Cardiac muscle cell (in vitro differentiated cells and primary cell): ENCODE results near the gene KCNN3. TPM values are rescaled to one million over a fixed set of nuclear protein-coding genes. Genes with fewer than 3 reads are reported as not detected.
A peak's percentile ranks its signal among the peaks of the same experiment; 100 is the strongest.

Experiments used
- DNase-seq, 2 donors: peaks; one replicate each; pipeline versions ENCODE4 v3.0.0 to v3.0.0-alpha.2; 2010 to 2017; ENCODE audit warnings: low read depth in 1 of 2, low spot score in 1 of 2
- H3K27ac ChIP-seq: fragments of 200-600 bp; sonication (generic); 2 replicates; pipeline ENCODE4 v1.5.1; 2016
- H3K27me3 ChIP-seq: fragments of 200-600 bp; sonication (generic); 2 replicates; pipeline ENCODE4 v1.6.0; 2016; ENCODE audit warnings: control low read depth
- H3K36me3 ChIP-seq: fragments of 200-600 bp; sonication (generic); 2 replicates; pipeline ENCODE4 v1.5.1; 2016; ENCODE audit warnings: control low read depth
- H3K4me1 ChIP-seq: fragments of 200-600 bp; sonication (generic); 2 replicates; pipeline ENCODE4 v1.8.1; 2017; ENCODE audit warnings: low read depth, mild to moderate bottlenecking, mixed run types
- H3K4me3 ChIP-seq: fragments of 200-600 bp; sonication (generic); 2 replicates; pipeline ENCODE4 v1.5.1; 2016; ENCODE audit warnings: mild to moderate bottlenecking
- H3K9me3 ChIP-seq: fragments of 200-600 bp; sonication (generic); 2 replicates; pipeline ENCODE4 v1.5.1; 2017; ENCODE audit warnings: low read depth, mild to moderate bottlenecking, control low read depth
- CTCF ChIP-seq: IDR thresholded peaks from 2 replicates; pipeline ENCODE4 v1.5.1; 2012; ENCODE audit warnings: low read depth, mild to moderate bottlenecking, low read length
- polyA plus RNA-seq: library from polyadenylated mRNA; unstranded; fragments of >200 nt; fragmentation: Nextera tagmentation; extraction: Ambion mirVana; gene quantifications from 2 replicates; pipeline ENCODE4 v1.2.1, GENCODE V29; 2016
- total RNA-seq: library from RNA; depleted of rRNA; stranded (reverse); fragments of >200 nt; gene quantifications from 2 replicates; pipeline ENCODE4 v1.2.3, GENCODE V29; 2016

The KCNN3 gene
- total and polyA plus RNA-seq, 2 experiments from 2014 or later = 1.5 to 2.9 TPM

GRCh38 chr1:154696456-154696855, 173.6 kb downstream of the KCNN3 start:
- H3K4me3 ChIP-seq = no peak overlapping the region
- no peak for DNase-seq
- peaks cover 13% of the 10 kb centered on the region for H3K4me1 ChIP-seq
- no peak for TF ChIP-seq CTCF
- no peaks in the 10 kb centered on the region for H3K36me3 ChIP-seq
- H3K27me3 ChIP-seq = no peaks in the 10 kb centered on the region
- no peak overlapping the region for H3K27ac ChIP-seq
- no peaks in the 10 kb centered on the region for H3K9me3 ChIP-seq

- TF ChIP-seq CTCF = peak; percentile 58
- no peak overlapping the region for H3K4me3 ChIP-seq
- H3K36me3 ChIP-seq = no peaks in the 10 kb centered on the region
- H3K27ac ChIP-seq = no peak overlapping the region
- no peaks in the 10 kb centered on the region for H3K27me3 ChIP-seq
- H3K4me1 ChIP-seq = peaks cover 13% of the 10 kb centered on the region
- no peaks in the 10 kb centered on the region for H3K9me3 ChIP-seq
- DNase-seq = peak in 1 of 2 donors; percentile 21
These were observed 174.1 kb downstream of the KCNN3 start for GRCh38 chr1:154695985-154696384.

DNA sequence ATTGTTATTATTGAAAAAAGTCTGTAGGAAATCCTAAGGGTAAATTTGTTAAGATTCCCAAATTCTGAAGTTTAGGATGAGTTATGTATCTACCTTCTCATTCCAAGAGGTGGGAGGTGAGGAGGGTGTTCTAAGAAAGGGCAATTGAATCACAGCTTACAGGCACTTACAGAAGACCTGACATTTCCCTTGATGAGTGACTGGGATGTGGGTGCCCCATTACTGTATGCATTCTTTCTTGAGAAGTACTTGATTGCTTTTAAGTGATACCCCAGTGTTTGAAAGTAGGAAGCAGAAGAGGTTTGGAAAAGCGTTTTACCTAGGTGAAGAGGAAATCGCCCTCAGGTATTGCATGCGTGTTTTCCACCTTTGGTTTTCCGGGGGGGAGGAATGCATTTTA, 175.1 kb downstream of the KCNN3 start:
- no peak overlapping the region for H3K27ac ChIP-seq
- DNase-seq = no peak
- no peaks in the 10 kb centered on the region for H3K27me3 ChIP-seq
- peaks cover 13% of the 10 kb centered on the region for H3K4me1 ChIP-seq
- no peaks in the 10 kb centered on the region for H3K9me3 ChIP-seq
- TF ChIP-seq CTCF = no peak
- no peaks in the 10 kb centered on the region for H3K36me3 ChIP-seq
- H3K4me3 ChIP-seq = no peak overlapping the region

- Histone ChIP-seq H3K4me3 (no peak overlapping the region), H3K9me3 (no peaks in the 10 kb centered on the region), H3K4me1 (no peaks in the 10 kb centered on the region), H3K36me3 (no peaks in the 10 kb centered on the region), H3K27me3 (no peaks in the 10 kb centered on the region), H3K27ac (no peak overlapping the region)
- no peak for DNase-seq
- TF ChIP-seq CTCF = no peak
These were observed 181.0 kb downstream of the KCNN3 start for GRCh38 chr1:154689083-154689482.

- no peak for TF ChIP-seq CTCF
- DNase-seq = no peak
- Histone ChIP-seq H3K36me3 (no peaks in the 10 kb centered on the region), H3K27me3 (no peaks in the 10 kb centered on the region), H3K27ac (no peak overlapping the region), H3K4me3 (no peak overlapping the region), H3K4me1 (no peaks in the 10 kb centered on the region), H3K9me3 (no peaks in the 10 kb centered on the region)
These were observed 183.6 kb downstream of the KCNN3 start for GRCh38 chr1:154686507-154686906.

DNA sequence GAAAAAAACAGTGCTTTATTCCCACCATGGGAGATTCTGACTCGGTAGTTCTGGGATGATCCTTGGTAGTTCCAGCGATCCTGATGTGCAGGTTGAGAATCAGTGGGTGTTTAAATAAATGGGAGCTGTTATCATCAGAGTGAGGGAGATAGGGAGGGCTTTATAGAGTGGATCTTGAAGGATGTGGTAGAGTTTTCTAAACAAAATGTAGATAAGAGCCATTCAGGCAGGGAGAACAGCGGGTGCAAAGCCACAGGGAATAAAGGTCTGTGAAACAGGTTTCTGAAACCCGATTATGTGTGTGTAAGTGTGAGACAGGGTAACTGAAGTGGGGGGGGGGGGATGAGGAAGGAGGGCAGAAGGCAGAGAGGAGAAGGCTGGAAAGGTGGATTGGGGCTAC, 186.3 kb downstream of the KCNN3 start:
- DNase-seq = no peak
- no peaks in the 10 kb centered on the region for H3K36me3 ChIP-seq
- no peak for TF ChIP-seq CTCF
- H3K4me1 ChIP-seq = no peaks in the 10 kb centered on the region
- H3K4me3 ChIP-seq = no peak overlapping the region
- no peaks in the 10 kb centered on the region for H3K27me3 ChIP-seq
- H3K27ac ChIP-seq = no peak overlapping the region
- H3K9me3 ChIP-seq = no peaks in the 10 kb centered on the region
